ENCODE results near the gene RIC8A. TPM values are rescaled to one million over a fixed set of nuclear protein-coding genes. Genes with fewer than 3 reads are reported as not detected.
A peak's percentile ranks its signal among the peaks of the same experiment; 100 is the strongest.

Gene RIC8A
- total and polyA plus RNA-seq, 9 of the 15 experiments (the other 6 are each of a cell fraction or from before 2014, with no cell fraction given), result 10.7 to 108 (median 72.1) TPM

DNA sequence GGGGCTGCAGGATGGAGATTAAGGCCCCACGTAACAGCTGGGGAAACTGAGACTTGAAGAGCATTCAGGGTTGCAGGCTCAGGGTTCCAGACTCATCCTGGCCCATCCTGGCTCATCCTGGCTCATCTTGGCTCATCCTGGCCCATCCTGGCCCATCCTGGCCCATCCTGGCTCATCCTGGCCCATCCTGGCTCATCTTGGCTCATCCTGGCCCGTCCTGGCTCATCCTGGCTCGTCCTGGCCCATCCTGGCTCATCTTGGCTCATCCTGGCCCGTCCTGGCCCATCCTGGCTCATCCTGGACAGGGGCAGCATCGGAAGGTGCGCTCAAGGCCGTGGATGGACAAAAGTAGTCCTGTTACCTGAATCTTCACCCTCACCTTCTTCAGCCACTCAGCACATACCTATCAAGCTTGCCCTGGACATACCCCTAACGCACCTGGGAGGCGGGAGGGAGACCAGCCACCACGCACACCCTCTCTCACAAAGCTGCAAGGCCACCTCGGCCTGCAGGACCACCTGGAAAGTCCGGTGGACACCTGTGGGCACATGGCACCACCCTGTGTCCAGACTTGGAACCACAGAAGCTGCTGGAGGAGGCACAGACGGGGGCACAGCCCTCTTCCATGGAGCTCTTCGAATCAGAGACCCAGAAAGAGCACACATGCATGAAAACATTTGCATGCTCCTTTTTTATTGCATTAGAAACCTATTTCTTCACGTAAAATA lies 50.4 kb downstream of the RIC8A start:
- intact Hi-C loops (cut with micrococcal nuclease), result no loop called here
- no peak for TF ChIP-seq THAP7 (CRISPR knock-in tag; IDR thresholded peaks at IDR 0.05)
- peak in 1 of 2 experiments; percentile 40; a peak in 2 of 4 replicates for TF ChIP-seq RAD21 (CRISPR knock-in tag; conservative IDR thresholded peaks at IDR 0.05 in 1 of 2, IDR thresholded peaks at IDR 0.05 in 1 of 2)
- no peak for TF ChIP-seq HMGN3 (IDR thresholded peaks at IDR 0.05; ENCODE audit: borderline replicate concordance, extremely low read depth, insufficient read length, low read depth, low read length)
- no peak for TF ChIP-seq ZNF12 (CRISPR knock-in tag; IDR thresholded peaks at IDR 0.05)
- TF ChIP-seq RAD51 (IDR thresholded peaks at IDR 0.05; ENCODE audit: borderline replicate concordance, low read depth), result no peak
- TF ChIP-seq, protein P1, sequence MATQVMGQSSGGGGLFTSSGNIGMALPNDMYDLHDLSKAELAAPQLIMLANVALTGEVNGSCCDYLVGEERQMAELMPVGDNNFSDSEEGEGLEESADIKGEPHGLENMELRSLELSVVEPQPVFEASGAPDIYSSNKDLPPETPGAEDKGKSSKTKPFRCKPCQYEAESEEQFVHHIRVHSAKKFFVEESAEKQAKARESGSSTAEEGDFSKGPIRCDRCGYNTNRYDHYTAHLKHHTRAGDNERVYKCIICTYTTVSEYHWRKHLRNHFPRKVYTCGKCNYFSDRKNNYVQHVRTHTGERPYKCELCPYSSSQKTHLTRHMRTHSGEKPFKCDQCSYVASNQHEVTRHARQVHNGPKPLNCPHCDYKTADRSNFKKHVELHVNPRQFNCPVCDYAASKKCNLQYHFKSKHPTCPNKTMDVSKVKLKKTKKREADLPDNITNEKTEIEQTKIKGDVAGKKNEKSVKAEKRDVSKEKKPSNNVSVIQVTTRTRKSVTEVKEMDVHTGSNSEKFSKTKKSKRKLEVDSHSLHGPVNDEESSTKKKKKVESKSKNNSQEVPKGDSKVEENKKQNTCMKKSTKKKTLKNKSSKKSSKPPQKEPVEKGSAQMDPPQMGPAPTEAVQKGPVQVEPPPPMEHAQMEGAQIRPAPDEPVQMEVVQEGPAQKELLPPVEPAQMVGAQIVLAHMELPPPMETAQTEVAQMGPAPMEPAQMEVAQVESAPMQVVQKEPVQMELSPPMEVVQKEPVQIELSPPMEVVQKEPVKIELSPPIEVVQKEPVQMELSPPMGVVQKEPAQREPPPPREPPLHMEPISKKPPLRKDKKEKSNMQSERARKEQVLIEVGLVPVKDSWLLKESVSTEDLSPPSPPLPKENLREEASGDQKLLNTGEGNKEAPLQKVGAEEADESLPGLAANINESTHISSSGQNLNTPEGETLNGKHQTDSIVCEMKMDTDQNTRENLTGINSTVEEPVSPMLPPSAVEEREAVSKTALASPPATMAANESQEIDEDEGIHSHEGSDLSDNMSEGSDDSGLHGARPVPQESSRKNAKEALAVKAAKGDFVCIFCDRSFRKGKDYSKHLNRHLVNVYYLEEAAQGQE (IDR thresholded peaks at IDR 0.05; ENCODE audit: borderline replicate concordance), result 0 out of 2 replicates have a peak, but pooled peaks have one; percentile 8
- TF ChIP-seq, protein P1 (CRISPR knock-in tag; IDR thresholded peaks at IDR 0.05; ENCODE audit: low read depth), result no peak
- TF ChIP-seq ZNF76 (CRISPR knock-in tag; IDR thresholded peaks at IDR 0.05; ENCODE audit: borderline replicate concordance), result no peak
- TF ChIP-seq HDAC8 (tag; IDR thresholded peaks at IDR 0.05), result no peak
- TF ChIP-seq CTCF (IDR thresholded peaks at IDR 0.05 in 2 of 3, conservative IDR thresholded peaks at IDR 0.05 in 1 of 3; ENCODE audit: insufficient read depth in 2 of 3, low read depth in 1 of 3, low read length in 3 of 3), result peak; percentile 34 to 56 (median 40); a peak in 5 of 6 replicates

More for the DNA sequence above, 50.4 kb downstream of the RIC8A start:
- no peak overlapping the region for H3K4me2 ChIP-seq (ENCODE audit: insufficient read depth, low read length)
- H3K9me1 ChIP-seq (ENCODE audit: control insufficient read depth, insufficient read depth, low read length), result no peaks in the 10 kb centered on the region
- POLR2A ChIA-PET, result interaction anchor here (0.6 to 1.7 kb wide), 5 partner anchors 9 to 281 kb away, joined by 3 to 10 read pairs (median 5); no protein-coding TSS in a partner anchor
- H2AFZ ChIP-seq (ENCODE audit: low read depth, low read length), result no peak overlapping the region
- H3K79me2 ChIP-seq (ENCODE audit: control insufficient read depth, insufficient read depth, low read length), result no peaks in the 10 kb centered on the region
- CTCF ChIA-PET (ENCODE audit: low intra/inter-chr PET ratio), result no interaction called here
- H3K4me1 ChIP-seq (replicated peaks in 1 of 2; ENCODE audit: control insufficient read depth in 2 of 2, insufficient read depth in 2 of 2, low read length in 2 of 2), result peaks cover 13 to 19% of the 10 kb centered on the region in 2 experiments
- ATAC-seq, result peak; percentile 61
- BruUV-seq (replicated peaks), result no TSS peak
- H4K20me1 ChIP-seq (replicated peaks; ENCODE audit: control insufficient read depth, insufficient read depth, low read length), result no peaks in the 10 kb centered on the region
- FAIRE-seq, result no peak
- no peaks in the 10 kb centered on the region for H3K27me3 ChIP-seq (ENCODE audit: control insufficient read depth in 2 of 2, insufficient read depth in 2 of 2, low read length in 2 of 2)
- H3K4me3 ChIP-seq, result no peak overlapping the region
- 56% methylated on average over 14 of the region's 15 CpGs for WGBS (ENCODE audit: insufficient coverage, low coverage, missing lambda C conversion rate)
- H3K36me3 ChIP-seq (ENCODE audit: control insufficient read depth, insufficient read depth, low read length), result peaks cover 11% of the 10 kb centered on the region; the same call in 2 of the 3 replicates
- peak overlapping the region in 1 of 2 experiments; percentile 61; a peak in 1 of 4 replicates for H3K9ac ChIP-seq (ENCODE audit: insufficient read depth in 1 of 2, low read depth in 2 of 2, low read length in 2 of 2)
- DNase-seq (ENCODE audit: extremely low read depth in 1 of 4, low spot score in 3 of 4), result no peak
- H3K27ac ChIP-seq (ENCODE audit: extremely low read depth, low read depth, low read length), result no peak overlapping the region
- in situ Hi-C loops (cut with MboI), result no loop called here
- no peaks in the 10 kb centered on the region; the same call in 1 of the 2 replicates for H3K9me3 ChIP-seq (replicated peaks; ENCODE audit: control insufficient read depth, insufficient read depth, low read depth, low read length)
